GM03348 (cell line): ENCODE results near the gene ANKRD33B.
A peak's percentile ranks its signal among the peaks of the same experiment; 100 is the strongest.
"Not testable (repeated sequence)": the region's sequence is repeated elsewhere in the genome, so short reads cannot be mapped to it uniquely, and the experiment has no call there.

Source experiments
- DNase-seq: peaks from one replicate; pipeline ENCODE4 v3.0.0; 2012; ENCODE audit warnings: low spot score

Gene ANKRD33B

GRCh38 chr5:10563945-10564837, at the start of gene ANKRD33B:
ANKRD33B (plus strand) TSS chr5:10564070; CDS start chr5:10564468, 398 bp downstream.
- DNase-seq: peak; percentile 94

- not testable (repeated sequence) for DNase-seq
Measured at GRCh38 chr5:10514572-10514971, 49.3 kb upstream of the ANKRD33B start.

- no peak for DNase-seq
Measured at GRCh38 chr5:10515492-10515891, 48.4 kb upstream of the ANKRD33B start.

GRCh38 chr5:10518347-10518746, 45.5 kb upstream of the ANKRD33B start:
- peak; percentile 58 for DNase-seq

GRCh38 chr5:10519729-10520128, 44.1 kb upstream of the ANKRD33B start:
- DNase-seq: no peak

GRCh38 chr5:10520706-10521105, 43.2 kb upstream of the ANKRD33B start:
- DNase-seq: no peak

- DNase-seq: no peak
Measured at GRCh38 chr5:10521466-10522223, 42.2 kb upstream of the ANKRD33B start.

GRCh38 chr5:10522224-10522611, 41.7 kb upstream of the ANKRD33B start:
- no peak for DNase-seq

- peak; percentile 93 for DNase-seq
Measured at GRCh38 chr5:10524376-10525123, 39.3 kb upstream of the ANKRD33B start.

GRCh38 chr5:10525124-10525495, 38.8 kb upstream of the ANKRD33B start:
- DNase-seq: no peak

GRCh38 chr5:10527281-10527950, 36.5 kb upstream of the ANKRD33B start:
- DNase-seq: no peak

- peak; percentile 70 for DNase-seq
Measured at GRCh38 chr5:10528056-10528816, 35.6 kb upstream of the ANKRD33B start.

- DNase-seq: no peak
Measured at GRCh38 chr5:10528827-10529226, 35.0 kb upstream of the ANKRD33B start.

- DNase-seq: no peak
Measured at GRCh38 chr5:10530601-10531320, 33.1 kb upstream of the ANKRD33B start.

- no peak for DNase-seq
Measured at GRCh38 chr5:10532421-10532820, 31.4 kb upstream of the ANKRD33B start.

GRCh38 chr5:10533226-10533625, 30.6 kb upstream of the ANKRD33B start:
- DNase-seq: no peak

- DNase-seq: no peak
Measured at GRCh38 chr5:10534561-10535530, 29.0 kb upstream of the ANKRD33B start.

GRCh38 chr5:10536511-10536910, 27.4 kb upstream of the ANKRD33B start:
- DNase-seq: no peak

GRCh38 chr5:10536931-10537579, 26.8 kb upstream of the ANKRD33B start:
- no peak for DNase-seq
